ENCODE data around the gene TMEM126B.

DNA sequence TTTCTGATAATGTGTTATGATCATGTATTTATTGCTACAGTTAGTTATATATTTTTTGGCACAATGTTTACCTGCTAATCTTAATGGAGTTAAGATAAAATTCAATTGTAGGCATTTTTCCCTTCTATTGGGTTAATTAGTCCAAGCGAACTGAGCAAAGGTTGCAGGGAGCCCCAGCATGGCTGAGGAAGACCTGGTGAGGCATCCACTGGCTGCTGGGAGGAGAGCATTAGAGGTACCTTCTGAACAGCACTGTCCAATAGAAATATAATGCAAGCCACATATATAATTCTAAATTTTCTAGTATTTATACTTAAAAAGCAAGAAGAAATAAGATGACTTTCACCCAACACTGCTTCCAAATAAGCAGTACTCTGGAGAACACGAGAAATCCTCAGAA lies 18.7 kb downstream of the TMEM126B start:
- TF ChIP-seq, protein P1, sequence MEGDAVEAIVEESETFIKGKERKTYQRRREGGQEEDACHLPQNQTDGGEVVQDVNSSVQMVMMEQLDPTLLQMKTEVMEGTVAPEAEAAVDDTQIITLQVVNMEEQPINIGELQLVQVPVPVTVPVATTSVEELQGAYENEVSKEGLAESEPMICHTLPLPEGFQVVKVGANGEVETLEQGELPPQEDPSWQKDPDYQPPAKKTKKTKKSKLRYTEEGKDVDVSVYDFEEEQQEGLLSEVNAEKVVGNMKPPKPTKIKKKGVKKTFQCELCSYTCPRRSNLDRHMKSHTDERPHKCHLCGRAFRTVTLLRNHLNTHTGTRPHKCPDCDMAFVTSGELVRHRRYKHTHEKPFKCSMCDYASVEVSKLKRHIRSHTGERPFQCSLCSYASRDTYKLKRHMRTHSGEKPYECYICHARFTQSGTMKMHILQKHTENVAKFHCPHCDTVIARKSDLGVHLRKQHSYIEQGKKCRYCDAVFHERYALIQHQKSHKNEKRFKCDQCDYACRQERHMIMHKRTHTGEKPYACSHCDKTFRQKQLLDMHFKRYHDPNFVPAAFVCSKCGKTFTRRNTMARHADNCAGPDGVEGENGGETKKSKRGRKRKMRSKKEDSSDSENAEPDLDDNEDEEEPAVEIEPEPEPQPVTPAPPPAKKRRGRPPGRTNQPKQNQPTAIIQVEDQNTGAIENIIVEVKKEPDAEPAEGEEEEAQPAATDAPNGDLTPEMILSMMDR (conservative IDR thresholded peaks at IDR 0.05; ENCODE audit: low read length): no peak
- TF ChIP-seq EZH2phosphoT487 (IDR thresholded peaks at IDR 0.05; ENCODE audit: borderline replicate concordance, low read depth, low read length): no peak

All from OCI-LY7 (cell line).